ENCODE results near the gene TXNRD1.
"Not testable (repeated sequence)": the region's sequence is repeated elsewhere in the genome, so short reads cannot be mapped to it uniquely, and the experiment has no call there.

TXNRD1 gene

DNA sequence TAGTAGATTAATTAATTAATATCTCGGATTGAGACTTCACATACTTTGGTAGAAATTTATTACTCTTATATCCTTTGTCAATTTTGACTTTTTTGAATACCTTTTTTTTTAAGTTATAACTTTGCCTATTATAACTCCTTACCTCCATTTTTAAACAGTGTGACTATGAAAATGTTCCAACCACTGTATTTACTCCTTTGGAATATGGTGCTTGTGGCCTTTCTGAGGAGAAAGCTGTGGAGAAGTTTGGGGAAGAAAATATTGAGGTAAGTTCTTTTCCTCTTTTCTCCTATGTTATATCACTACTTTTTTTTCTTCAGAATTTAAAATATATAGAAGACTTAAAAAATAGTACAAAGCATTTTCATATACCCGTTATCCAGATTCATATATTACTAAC lies 115.8 kb downstream of the TXNRD1 start:
- H3K27me3 ChIP-seq (ENCODE audit: low read depth) = no peaks in the 10 kb centered on the region
- H3K36me3 ChIP-seq (replicated peaks) = peaks cover 82% of the 10 kb centered on the region
- in situ Hi-C loops (cut with MboI; ENCODE audit: low sequenced_read_pairs) = no loop called here
- H3K4me1 ChIP-seq = no peaks in the 10 kb centered on the region
- H3K9me3 ChIP-seq = no peaks in the 10 kb centered on the region
- no peak overlapping the region for H3K4me3 ChIP-seq
- no peak for DNase-seq (ENCODE audit: low spot score in 2 of 2)

- in situ Hi-C loops (cut with MboI; ENCODE audit: low sequenced_read_pairs); H3K4me3 ChIP-seq; H3K27me3 ChIP-seq (ENCODE audit: low read depth); DNase-seq (ENCODE audit: low spot score in 2 of 2); H3K9me3 ChIP-seq; H3K4me1 ChIP-seq: not testable (repeated sequence)
- H3K36me3 ChIP-seq (replicated peaks) = peaks cover 75% of the 10 kb centered on the region
These were observed 116.7 kb downstream of the TXNRD1 start for GRCh38 chr12:104332273-104332672.

- H3K9me3 ChIP-seq = no peaks in the 10 kb centered on the region
- DNase-seq (ENCODE audit: low spot score in 2 of 2) = no peak
- H3K27me3 ChIP-seq (ENCODE audit: low read depth) = no peaks in the 10 kb centered on the region
- H3K4me1 ChIP-seq = no peaks in the 10 kb centered on the region
- H3K4me3 ChIP-seq = no peak overlapping the region
- peaks cover 63% of the 10 kb centered on the region for H3K36me3 ChIP-seq (replicated peaks)
- in situ Hi-C loops (cut with MboI; ENCODE audit: low sequenced_read_pairs) = no loop called here
These were observed 118.2 kb downstream of the TXNRD1 start for GRCh38 chr12:104333692-104334255.

- in situ Hi-C loops (cut with MboI; ENCODE audit: low sequenced_read_pairs) = no loop called here
- Histone ChIP-seq H3K4me1 (no peaks in the 10 kb centered on the region), H3K36me3 (replicated peaks) (peaks cover 66% of the 10 kb centered on the region), H3K27me3 (ENCODE audit: low read depth) (no peaks in the 10 kb centered on the region), H3K9me3 (no peaks in the 10 kb centered on the region), H3K4me3 (no peak overlapping the region)
- no peak for DNase-seq (ENCODE audit: low spot score in 2 of 2)
These were observed 119.0 kb downstream of the TXNRD1 start for GRCh38 chr12:104334581-104334980.

- in situ Hi-C loops (cut with MboI; ENCODE audit: low sequenced_read_pairs) = no loop called here
- Histone ChIP-seq H3K4me1 (no peaks in the 10 kb centered on the region), H3K9me3 (no peaks in the 10 kb centered on the region), H3K36me3 (replicated peaks) (peaks cover 70% of the 10 kb centered on the region), H3K4me3 (no peak overlapping the region), H3K27me3 (ENCODE audit: low read depth) (no peaks in the 10 kb centered on the region)
- no peak for DNase-seq (ENCODE audit: low spot score in 2 of 2)
These were observed 120.5 kb downstream of the TXNRD1 start for GRCh38 chr12:104336115-104336514.

DNA sequence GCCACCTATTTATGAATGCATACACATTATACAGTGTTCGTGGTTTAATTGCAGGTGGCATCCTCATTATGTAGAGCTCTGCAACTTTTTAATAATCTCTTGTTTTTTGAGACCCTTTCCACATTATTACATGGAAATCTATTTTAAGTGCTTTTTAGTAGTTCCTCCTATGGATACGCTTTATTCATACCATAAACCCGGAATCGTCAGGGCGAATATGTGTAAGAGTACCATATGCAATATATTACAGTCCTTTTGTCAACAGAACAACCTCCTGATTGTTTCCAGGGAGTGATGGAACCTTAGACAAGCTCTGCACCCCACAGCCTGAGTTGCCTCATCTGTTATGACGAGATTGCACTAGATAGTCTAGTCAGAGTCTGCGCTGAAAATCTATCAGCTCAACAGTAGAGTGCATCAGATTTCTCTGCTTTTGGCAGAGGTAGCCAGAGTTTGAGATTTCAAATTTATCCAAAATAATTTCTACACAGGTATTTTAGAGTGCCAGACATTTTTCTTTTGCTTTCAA lies 121.5 kb downstream of the TXNRD1 start:
- in situ Hi-C loops (cut with MboI; ENCODE audit: low sequenced_read_pairs) = no loop called here
- Histone ChIP-seq H3K9me3 (no peaks in the 10 kb centered on the region), H3K27me3 (ENCODE audit: low read depth) (no peaks in the 10 kb centered on the region), H3K4me3 (no peak overlapping the region), H3K4me1 (no peaks in the 10 kb centered on the region), H3K36me3 (replicated peaks) (peaks cover 70% of the 10 kb centered on the region)
- no peak for DNase-seq (ENCODE audit: low spot score in 2 of 2)

DNA sequence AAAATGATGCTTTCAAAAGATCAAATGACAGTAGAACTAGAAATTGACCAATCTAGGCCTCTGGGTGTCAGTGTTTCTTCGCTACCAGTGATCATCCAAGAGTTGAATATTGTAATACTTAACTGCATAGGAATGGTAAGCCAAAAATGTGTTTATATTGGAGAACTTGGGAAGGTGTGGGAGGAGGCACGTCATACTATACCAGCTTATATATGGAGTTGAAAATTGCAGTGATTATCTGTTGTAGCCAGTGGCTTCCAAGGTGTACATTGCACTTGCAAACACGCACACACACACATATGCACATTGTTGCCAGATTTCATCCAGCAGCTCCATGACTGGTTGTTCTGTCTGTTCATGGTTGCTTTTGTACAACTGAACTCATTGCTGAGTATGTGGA lies 124.1 kb downstream of the TXNRD1 start:
- H3K4me1 ChIP-seq = no peaks in the 10 kb centered on the region
- DNase-seq (ENCODE audit: low spot score in 2 of 2) = no peak
- H3K9me3 ChIP-seq = no peaks in the 10 kb centered on the region
- H3K27me3 ChIP-seq (ENCODE audit: low read depth) = no peaks in the 10 kb centered on the region
- in situ Hi-C loops (cut with MboI; ENCODE audit: low sequenced_read_pairs) = no loop called here
- H3K4me3 ChIP-seq = no peak overlapping the region
- H3K36me3 ChIP-seq (replicated peaks) = peaks cover 71% of the 10 kb centered on the region

GRCh38 chr12:104340177-104340576 lies 124.6 kb downstream of the TXNRD1 start:
- Histone ChIP-seq H3K4me1 (no peaks in the 10 kb centered on the region), H3K9me3 (no peaks in the 10 kb centered on the region), H3K4me3 (no peak overlapping the region), H3K27me3 (ENCODE audit: low read depth) (no peaks in the 10 kb centered on the region), H3K36me3 (replicated peaks) (peaks cover 71% of the 10 kb centered on the region)
- DNase-seq (ENCODE audit: low spot score in 2 of 2) = no peak
- in situ Hi-C loops (cut with MboI; ENCODE audit: low sequenced_read_pairs) = no loop called here

DNA sequence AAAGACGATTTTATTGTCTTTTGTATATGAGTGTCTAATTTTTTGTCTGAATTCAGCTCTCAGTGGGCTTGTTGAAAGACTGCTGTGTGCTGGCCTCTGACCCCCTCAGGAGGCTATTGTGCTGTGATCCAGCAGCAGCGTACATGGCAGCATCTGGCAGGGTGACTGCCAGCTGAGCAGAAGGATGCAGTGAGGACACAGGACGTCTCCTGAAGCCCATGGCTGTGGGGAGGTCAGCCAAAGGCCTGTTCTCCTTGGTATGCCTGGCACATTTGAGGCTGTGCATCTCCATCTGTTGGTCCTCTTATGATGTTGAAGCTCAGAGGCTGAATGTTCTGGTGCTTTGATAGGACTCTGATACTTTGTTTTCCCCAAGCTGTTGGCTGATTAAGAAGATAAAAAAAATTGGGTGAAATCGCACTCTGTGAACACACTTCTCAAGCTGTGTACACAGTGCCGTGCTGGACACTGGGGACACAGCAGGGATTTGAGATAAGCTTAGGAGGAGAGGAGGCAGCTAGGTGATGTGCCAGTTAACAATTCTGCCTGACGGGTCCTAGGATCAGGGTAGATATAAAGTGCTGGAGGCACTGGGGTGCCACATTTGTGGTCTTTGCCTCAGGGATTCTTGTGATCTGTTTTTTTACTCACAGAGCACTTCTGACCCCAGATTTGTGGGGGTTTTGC lies 125.5 kb downstream of the TXNRD1 start:
- H3K27me3 ChIP-seq (ENCODE audit: low read depth) = no peaks in the 10 kb centered on the region
- H3K4me1 ChIP-seq = no peaks in the 10 kb centered on the region
- in situ Hi-C loops (cut with MboI; ENCODE audit: low sequenced_read_pairs) = no loop called here

DNA sequence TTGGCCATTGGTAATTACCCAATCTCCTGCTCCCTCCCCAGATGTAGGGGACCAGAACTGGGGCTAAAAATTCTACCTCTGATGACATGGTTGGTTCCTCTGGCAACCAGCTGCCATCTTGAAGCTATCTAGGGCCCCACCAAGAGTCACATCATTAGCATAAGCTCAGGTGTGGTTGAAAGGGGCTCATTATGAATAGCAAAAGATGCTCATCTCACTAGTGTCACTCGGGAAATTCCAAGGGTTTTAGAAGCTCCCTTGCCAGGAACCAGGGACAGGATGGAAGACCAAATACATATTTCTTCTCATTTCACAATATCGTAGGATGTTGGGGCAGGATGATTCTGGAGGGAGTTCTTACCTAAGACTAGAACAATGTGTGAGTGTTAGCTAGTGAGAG lies 126.6 kb downstream of the TXNRD1 start:
- Histone ChIP-seq H3K27me3 (ENCODE audit: low read depth) (no peaks in the 10 kb centered on the region), H3K4me3 (no peak overlapping the region), H3K9me3 (no peaks in the 10 kb centered on the region), H3K4me1 (no peaks in the 10 kb centered on the region), H3K36me3 (replicated peaks) (peaks cover 72% of the 10 kb centered on the region)
- in situ Hi-C loops (cut with MboI; ENCODE audit: low sequenced_read_pairs) = no loop called here
- DNase-seq (ENCODE audit: low spot score in 2 of 2) = no peak

More for the DNA sequence above, 125.5 kb downstream of the TXNRD1 start:
- peaks cover 68% of the 10 kb centered on the region for H3K36me3 ChIP-seq (replicated peaks)
- no peak for DNase-seq (ENCODE audit: low spot score in 2 of 2)
- H3K9me3 ChIP-seq = no peaks in the 10 kb centered on the region
- no peak overlapping the region for H3K4me3 ChIP-seq

DNA sequence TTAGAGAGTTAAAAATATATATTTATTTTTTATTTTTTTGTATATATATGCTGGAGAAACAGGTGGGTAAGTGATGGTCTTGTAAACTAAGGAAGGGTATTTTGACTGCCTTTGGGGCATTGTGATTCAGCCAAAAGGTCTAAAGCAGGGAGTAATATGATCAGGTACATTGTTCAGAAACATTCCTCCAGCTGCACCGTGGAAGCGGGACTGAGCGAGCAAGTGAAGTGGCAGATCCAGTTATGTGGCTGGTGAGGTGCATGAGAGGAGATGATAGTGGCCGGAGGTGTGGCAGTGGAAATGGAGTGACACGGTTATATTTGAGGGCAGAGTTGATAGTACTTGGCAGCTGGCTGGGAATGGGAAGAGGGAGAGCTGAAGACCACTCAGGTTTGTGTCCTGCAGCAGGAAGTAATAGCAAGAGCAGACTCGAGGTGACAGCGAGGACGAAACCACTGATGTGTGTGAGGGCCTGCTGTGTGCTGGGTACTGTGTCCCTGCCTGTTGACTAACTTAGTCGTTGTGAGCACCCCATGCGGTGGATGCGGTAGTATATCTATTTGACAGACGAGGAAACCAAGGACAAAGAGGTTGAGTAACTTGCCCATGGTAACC lies 127.2 kb downstream of the TXNRD1 start:
- Histone ChIP-seq H3K36me3 (replicated peaks) (peaks cover 78% of the 10 kb centered on the region), H3K4me3 (no peak overlapping the region), H3K27me3 (ENCODE audit: low read depth) (no peaks in the 10 kb centered on the region), H3K4me1 (no peaks in the 10 kb centered on the region), H3K9me3 (no peaks in the 10 kb centered on the region)
- DNase-seq (ENCODE audit: low spot score in 2 of 2) = no peak
- in situ Hi-C loops (cut with MboI; ENCODE audit: low sequenced_read_pairs) = no loop called here

DNA sequence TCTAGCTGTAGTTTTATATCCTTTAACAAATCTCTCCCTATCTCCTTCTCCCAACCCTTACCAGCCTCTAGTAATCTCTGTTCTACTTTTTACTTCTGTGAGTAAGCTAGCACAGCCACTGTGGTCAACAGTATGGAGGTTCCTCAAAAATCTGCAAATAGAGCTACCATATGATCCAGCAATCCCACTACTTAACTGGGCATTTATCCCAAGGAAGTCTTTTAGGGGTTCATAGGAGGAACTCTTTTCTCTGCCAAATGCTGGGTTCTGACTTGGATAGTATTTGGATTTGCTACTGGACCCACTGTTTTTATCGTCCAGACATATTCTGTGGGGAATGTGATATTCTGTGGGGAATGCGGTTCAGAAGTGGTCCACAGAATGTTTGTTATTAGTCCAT lies 129.1 kb downstream of the TXNRD1 start:
- no peaks in the 10 kb centered on the region for H3K4me1 ChIP-seq
- in situ Hi-C loops (cut with MboI; ENCODE audit: low sequenced_read_pairs) = no loop called here

DNA sequence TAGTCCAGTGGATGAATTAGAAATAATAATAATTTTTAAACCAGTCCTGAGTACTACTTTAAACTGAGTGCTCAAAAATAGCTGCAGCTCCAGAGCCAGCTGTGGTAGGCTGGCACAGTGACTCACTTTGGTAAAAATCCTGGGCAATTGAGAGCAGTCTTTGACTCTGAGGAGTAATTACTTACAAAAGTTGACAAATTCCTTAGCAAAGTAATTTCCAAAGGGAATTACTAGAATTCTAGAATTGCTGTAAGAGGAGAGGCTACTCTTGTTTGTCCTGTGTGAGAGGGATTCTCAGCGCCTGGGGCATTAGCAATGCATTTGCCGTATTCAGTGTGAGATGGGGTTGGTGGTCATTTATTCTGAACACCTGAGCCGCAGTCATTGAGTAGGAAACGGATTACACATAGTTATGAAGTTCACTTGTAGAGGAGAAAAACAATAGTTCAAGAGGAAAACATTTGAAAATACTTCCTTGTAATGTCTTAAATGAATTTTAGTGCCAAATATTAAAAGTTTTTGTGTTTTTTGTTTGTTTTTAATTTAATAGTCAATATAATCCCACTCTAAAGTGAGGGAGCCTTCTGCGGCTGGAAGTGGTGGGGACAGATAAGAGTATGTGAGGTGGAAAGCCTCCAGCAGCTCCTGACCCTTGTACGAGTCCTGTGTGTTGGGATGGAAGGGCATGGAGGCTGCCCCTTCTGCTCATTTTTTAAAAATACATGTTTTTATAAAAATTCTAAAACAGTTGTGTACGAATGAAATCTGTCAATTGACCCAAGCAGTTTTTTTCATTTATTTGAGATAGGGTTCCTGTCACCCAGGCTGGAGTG lies 129.9 kb downstream of the TXNRD1 start:
- in situ Hi-C loops (cut with MboI; ENCODE audit: low sequenced_read_pairs) = no loop called here
- Histone ChIP-seq H3K27me3 (ENCODE audit: low read depth) (no peaks in the 10 kb centered on the region), H3K9me3 (no peaks in the 10 kb centered on the region), H3K4me3 (no peak overlapping the region), H3K4me1 (no peaks in the 10 kb centered on the region), H3K36me3 (replicated peaks) (peaks cover 87% of the 10 kb centered on the region)
- no peak for DNase-seq (ENCODE audit: low spot score in 2 of 2)

More for the DNA sequence above, 129.1 kb downstream of the TXNRD1 start:
- H3K27me3 ChIP-seq (ENCODE audit: low read depth) = no peaks in the 10 kb centered on the region
- peaks cover 87% of the 10 kb centered on the region for H3K36me3 ChIP-seq (replicated peaks)
- no peak for DNase-seq (ENCODE audit: low spot score in 2 of 2)
- H3K4me3 ChIP-seq = no peak overlapping the region
- H3K9me3 ChIP-seq = no peaks in the 10 kb centered on the region

Measured in HAP-1 (cell line).